Vagina (tissue), 2 donors: ENCODE results near the gene ZBTB32. TPM values are rescaled to one million over a fixed set of nuclear protein-coding genes. Genes with fewer than 3 reads are reported as not detected.

ENCODE experiments used
- DNase-seq, 2 donors: peaks; one replicate each; pipeline ENCODE4 v3.0.0-alpha.2; 2017; ENCODE audit errors: extremely low spot score in 2 of 2
- H3K27ac ChIP-seq: fragments of 200-600 bp; sonication (generic); one replicate; pipeline ENCODE4 v1.5.1; 2019
- H3K27me3 ChIP-seq: fragments of 200-600 bp; sonication (generic); one replicate; pipeline ENCODE4 v1.5.1; 2019
- H3K36me3 ChIP-seq, 2 donors: fragments of 200-600 bp; sonication (generic); one replicate each; pipeline ENCODE4 v1.5.1; 2017 to 2019
- H3K4me1 ChIP-seq: fragments of 200-600 bp; sonication (generic); one replicate; pipeline ENCODE4 v1.5.1; 2019
- H3K4me3 ChIP-seq, 2 donors: fragments of 200-600 bp; sonication (generic); 1 replicate in 1 of 2; 2 replicates in 1 of 2; pipeline ENCODE4 v1.5.1; 2016 to 2019
- H3K9me3 ChIP-seq: fragments of 200-600 bp; sonication (generic); one replicate; pipeline ENCODE4 v1.5.1; 2019
- CTCF ChIP-seq, 3 experiments: fragments of 450-650 bp in 2 of 3; fragments of 200-600 bp in 1 of 3; sonication (generic) in 1 of 3; IDR thresholded peaks; one replicate each; pipeline ENCODE4 v1.5.1; 2017 to 2019; ENCODE audit warnings: antibody characterized with exemption in 3 of 3, mild to moderate bottlenecking in 2 of 3, moderate library complexity in 2 of 3
- POLR2A ChIP-seq, 2 donors: fragments of 450-650 bp; IDR thresholded peaks; one replicate each; pipeline ENCODE4 v1.6.1; 2017; ENCODE audit warnings: antibody characterized with exemption in 2 of 2, mild to moderate bottlenecking in 2 of 2, moderate library complexity in 2 of 2
- POLR2AphosphoS5 ChIP-seq, 2 donors: sonication (generic); formaldehyde crosslinking; IDR thresholded peaks; one replicate each; pipeline ENCODE4 v1.9.0; 2017; ENCODE audit warnings: antibody characterized with exemption in 2 of 2, mild to moderate bottlenecking in 2 of 2, low read depth in 1 of 2; ENCODE audit not compliant: insufficient read depth in 1 of 2
- intact Hi-C: fragments of 100-400 bp; cut with DNase I; formaldehyde crosslinking; loops from one replicate; pipeline ENCODE4 v1.15.1; 2023
- total RNA-seq: library from RNA; depleted of rRNA; stranded (reverse); fragments of >200 nt; gene quantifications from one replicate; pipeline ENCODE4 v1.2.3, GENCODE V29; 2016

Gene ZBTB32
- total RNA-seq, 1 donor from 2014 or later, result not detected

GRCh38 chr19:35720163-35720524, 15.8 kb downstream of the ZBTB32 start:
- Histone ChIP-seq H3K27ac (no peak overlapping the region), H3K4me1 (peaks cover 29% of the 10 kb centered on the region), H3K27me3 (no peaks in the 10 kb centered on the region), H3K4me3 (no peak overlapping the region), H3K9me3 (no peaks in the 10 kb centered on the region), H3K36me3 (peaks cover 3 to 51% of the 10 kb centered on the region in 2 donors)
- intact Hi-C loops, result no loop called here
- TF ChIP-seq CTCF (IDR thresholded peaks at IDR 0.05) (no peak), POLR2A (IDR thresholded peaks at IDR 0.05) (no peak), POLR2AphosphoS5 (IDR thresholded peaks at IDR 0.05; ENCODE audit: insufficient read depth in 1 of 2, low read depth in 1 of 2) (no peak)
- no peak for DNase-seq

GRCh38 chr19:35720648-35721047, 16.3 kb downstream of the ZBTB32 start:
- no peak overlapping the region for H3K4me3 ChIP-seq
- peaks cover 3 to 56% of the 10 kb centered on the region in 2 donors for H3K36me3 ChIP-seq
- no peaks in the 10 kb centered on the region for H3K9me3 ChIP-seq
- H3K27ac ChIP-seq, result no peak overlapping the region
- intact Hi-C loops, result no loop called here
- H3K4me1 ChIP-seq, result peaks cover 24% of the 10 kb centered on the region
- no peak for TF ChIP-seq POLR2A (IDR thresholded peaks at IDR 0.05)
- no peak for TF ChIP-seq POLR2AphosphoS5 (IDR thresholded peaks at IDR 0.05; ENCODE audit: insufficient read depth in 1 of 2, low read depth in 1 of 2)
- TF ChIP-seq CTCF (IDR thresholded peaks at IDR 0.05), result no peak
- H3K27me3 ChIP-seq, result no peaks in the 10 kb centered on the region
- no peak for DNase-seq

- Histone ChIP-seq H3K4me1 (peaks cover 17% of the 10 kb centered on the region), H3K4me3 (no peak overlapping the region), H3K27ac (no peak overlapping the region), H3K36me3 (peaks cover 3 to 64% of the 10 kb centered on the region in 2 donors), H3K9me3 (no peaks in the 10 kb centered on the region), H3K27me3 (no peaks in the 10 kb centered on the region)
- intact Hi-C loops, result no loop called here
- no peak for DNase-seq
- no peak for TF ChIP-seq POLR2AphosphoS5 (IDR thresholded peaks at IDR 0.05; ENCODE audit: insufficient read depth in 1 of 2, low read depth in 1 of 2)
These were observed 17.0 kb downstream of the ZBTB32 start for GRCh38 chr19:35721374-35721773.

- TF ChIP-seq POLR2A (IDR thresholded peaks at IDR 0.05) (no peak), POLR2AphosphoS5 (IDR thresholded peaks at IDR 0.05; ENCODE audit: insufficient read depth in 1 of 2, low read depth in 1 of 2) (no peak), CTCF (IDR thresholded peaks at IDR 0.05) (no peak)
- Histone ChIP-seq H3K4me1 (peaks cover 16% of the 10 kb centered on the region), H3K9me3 (no peaks in the 10 kb centered on the region), H3K4me3 (no peak overlapping the region), H3K36me3 (peaks cover 3 to 75% of the 10 kb centered on the region in 2 donors), H3K27me3 (no peaks in the 10 kb centered on the region), H3K27ac (no peak overlapping the region)
- intact Hi-C loops, result no loop called here
- DNase-seq, result no peak
These were observed 18.1 kb downstream of the ZBTB32 start for GRCh38 chr19:35722461-35722860.

- no peak for DNase-seq
- peaks cover 3 to 79% of the 10 kb centered on the region in 2 donors for H3K36me3 ChIP-seq
These were observed 18.5 kb downstream of the ZBTB32 start for GRCh38 chr19:35722897-35723296.

More at GRCh38 chr19:35722897-35723296, 18.5 kb downstream of the ZBTB32 start:
- TF ChIP-seq POLR2AphosphoS5 (IDR thresholded peaks at IDR 0.05; ENCODE audit: insufficient read depth in 1 of 2, low read depth in 1 of 2) (no peak), CTCF (IDR thresholded peaks at IDR 0.05) (no peak), POLR2A (IDR thresholded peaks at IDR 0.05) (no peak)
- Histone ChIP-seq H3K4me3 (no peak overlapping the region), H3K4me1 (peaks cover 16% of the 10 kb centered on the region), H3K9me3 (no peaks in the 10 kb centered on the region), H3K27ac (no peak overlapping the region), H3K27me3 (no peaks in the 10 kb centered on the region)
- intact Hi-C loops, result no loop called here
